ENCODE data around the gene CPEB3. TPM values are rescaled to one million over a fixed set of nuclear protein-coding genes. Genes with fewer than 3 reads are reported as not detected.

Gene CPEB3
- total RNA-seq, 1 donor from 2014 or later: 2.2 TPM

DNA sequence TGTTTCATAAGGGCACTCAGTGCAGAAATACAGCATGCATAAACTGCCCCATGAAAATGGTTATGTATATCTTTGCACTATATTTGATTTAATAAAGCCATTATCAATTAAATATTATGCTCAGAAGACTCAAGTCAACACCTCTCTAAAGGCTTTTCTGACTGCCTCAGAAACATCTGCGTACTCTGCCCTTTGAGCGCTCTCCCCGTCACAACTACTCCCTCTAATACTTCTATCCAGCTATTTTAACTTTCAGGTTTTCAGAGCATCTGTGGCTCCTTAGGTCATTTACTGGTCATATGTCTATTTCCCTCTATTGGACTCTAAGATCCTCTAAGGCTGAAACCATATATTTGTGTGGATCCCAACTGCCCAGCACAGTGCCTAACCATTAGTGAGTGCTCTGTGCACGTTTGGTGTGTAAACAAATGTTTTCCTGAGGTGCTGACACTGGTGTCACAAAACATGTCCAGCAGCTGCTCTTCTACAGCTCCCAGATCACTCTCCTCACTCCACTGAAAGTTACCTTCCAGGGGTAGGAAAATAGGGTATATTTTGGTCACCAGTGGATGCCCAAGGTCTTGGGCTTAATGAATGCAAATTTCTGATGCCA is 188.2 kb downstream of the CPEB3 start:
- Histone ChIP-seq H2AFZ (replicated peaks) (no peak overlapping the region), H3F3A (ENCODE audit: low read depth) (no peaks in the 10 kb centered on the region), H4K20me1 (ENCODE audit: low read depth) (no peaks in the 10 kb centered on the region), H3K9me3 (ENCODE audit: low read depth) (no peaks in the 10 kb centered on the region), H3K9ac (no peak overlapping the region), H3K36me3 (no peaks in the 10 kb centered on the region), H3K27me3 (no peaks in the 10 kb centered on the region), H3K4me1 (no peaks in the 10 kb centered on the region), H3K4me3 (no peak overlapping the region), H3K4me2 (no peak overlapping the region), H3K27ac (no peak overlapping the region), H3K79me2 (ENCODE audit: low read depth) (no peaks in the 10 kb centered on the region)
- Mint-ChIP-seq H3K9me3 (no peaks in the 10 kb centered on the region), H3K4me1 (no peaks in the 10 kb centered on the region), H3K27me3 (ENCODE audit: insufficient read depth, low read depth) (no peaks in the 10 kb centered on the region), H3K4me3 (no peak overlapping the region), H3K27ac (no peak overlapping the region), H3K36me3 (no peaks in the 10 kb centered on the region)
- TF ChIP-seq EZH2 (IDR thresholded peaks at IDR 0.05) (no peak), EZH2phosphoT487 (IDR thresholded peaks at IDR 0.05) (no peak), CTCF (IDR thresholded peaks at IDR 0.05) (no peak)
- no peak for DNase-seq (ENCODE audit: low spot score)

- H3K36me3 Mint-ChIP-seq: no peaks in the 10 kb centered on the region
- no peaks in the 10 kb centered on the region for H3K36me3 ChIP-seq
- H3K4me3 ChIP-seq: no peak overlapping the region
- TF ChIP-seq EZH2phosphoT487 (IDR thresholded peaks at IDR 0.05) (no peak), CTCF (IDR thresholded peaks at IDR 0.05) (no peak), EZH2 (IDR thresholded peaks at IDR 0.05) (no peak)
- no peak overlapping the region for H3K9ac ChIP-seq
- H3K27ac ChIP-seq: no peak overlapping the region
- H3K4me1 ChIP-seq: peaks cover 7% of the 10 kb centered on the region
- H3K4me1 Mint-ChIP-seq: peaks cover 14% of the 10 kb centered on the region
- H3K9me3 Mint-ChIP-seq: no peaks in the 10 kb centered on the region
- no peaks in the 10 kb centered on the region for H3K27me3 Mint-ChIP-seq (ENCODE audit: insufficient read depth, low read depth)
- peak overlapping the region; percentile 65 for H3K4me3 Mint-ChIP-seq
- H2AFZ ChIP-seq (replicated peaks): no peak overlapping the region
- H4K20me1 ChIP-seq (ENCODE audit: low read depth): no peaks in the 10 kb centered on the region
- peak overlapping the region; percentile 83 for H3K27ac Mint-ChIP-seq
- no peaks in the 10 kb centered on the region for H3K27me3 ChIP-seq
- peak; percentile 3 for DNase-seq (ENCODE audit: low spot score)
- H3K4me2 ChIP-seq: peak overlapping the region; percentile 11
- no peaks in the 10 kb centered on the region for H3F3A ChIP-seq (ENCODE audit: low read depth)
- no peaks in the 10 kb centered on the region for H3K79me2 ChIP-seq (ENCODE audit: low read depth)
- H3K9me3 ChIP-seq (ENCODE audit: low read depth): no peaks in the 10 kb centered on the region
Observed at GRCh38 chr10:92094960-92095359, 195.9 kb downstream of the CPEB3 start.

- Mint-ChIP-seq H3K36me3 (no peaks in the 10 kb centered on the region), H3K4me3 (no peak overlapping the region), H3K27ac (no peak overlapping the region), H3K27me3 (ENCODE audit: insufficient read depth, low read depth) (no peaks in the 10 kb centered on the region), H3K9me3 (no peaks in the 10 kb centered on the region), H3K4me1 (peaks cover 18% of the 10 kb centered on the region)
- Histone ChIP-seq H3K27ac (no peak overlapping the region), H3K36me3 (no peaks in the 10 kb centered on the region), H2AFZ (replicated peaks) (no peak overlapping the region), H3K4me3 (no peak overlapping the region), H3K9me3 (ENCODE audit: low read depth) (no peaks in the 10 kb centered on the region), H3K79me2 (ENCODE audit: low read depth) (no peaks in the 10 kb centered on the region), H4K20me1 (ENCODE audit: low read depth) (no peaks in the 10 kb centered on the region), H3F3A (ENCODE audit: low read depth) (no peaks in the 10 kb centered on the region), H3K27me3 (no peaks in the 10 kb centered on the region), H3K4me1 (peaks cover 7% of the 10 kb centered on the region), H3K9ac (no peak overlapping the region), H3K4me2 (no peak overlapping the region)
- TF ChIP-seq EZH2phosphoT487 (IDR thresholded peaks at IDR 0.05) (no peak), CTCF (IDR thresholded peaks at IDR 0.05) (no peak), EZH2 (IDR thresholded peaks at IDR 0.05) (no peak)
- no peak for DNase-seq (ENCODE audit: low spot score)
Observed at GRCh38 chr10:92091965-92092364, 198.9 kb downstream of the CPEB3 start.

Measured in neural progenitor cell (in vitro differentiated cells).